HG03558 (cell line): ENCODE measurements around the gene DGKG.

Experiments
- ATAC-seq: cut with Tn5 transposase; IDR thresholded peaks from one replicate; pipeline ENCODE4 v1.9.1; 2021; ENCODE audit warnings: moderate number of reproducible peaks; ENCODE audit not compliant: unreplicated experiment; ENCODE audit errors: extremely low read depth

Gene DGKG

DNA sequence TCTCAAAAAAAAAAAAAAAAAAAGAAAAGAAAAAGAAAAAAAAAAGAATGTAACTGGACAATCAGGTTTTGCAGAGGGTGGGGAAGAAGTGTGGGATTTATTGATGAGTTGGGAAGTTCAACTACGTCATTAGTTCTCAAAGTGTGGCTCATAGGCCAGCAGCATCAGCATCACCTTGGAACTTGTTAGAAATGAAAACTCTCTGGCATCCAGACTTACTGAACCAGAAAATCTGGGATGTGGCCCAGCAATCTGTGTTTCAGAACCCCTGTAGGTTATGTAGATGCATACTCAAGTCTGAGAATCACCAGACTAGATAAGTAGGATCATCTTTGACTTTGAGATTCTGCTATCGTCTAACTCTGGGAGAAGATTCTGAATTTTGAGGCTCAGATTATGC, 207.4 kb downstream of the DGKG start:
- ATAC-seq = no peak

DNA sequence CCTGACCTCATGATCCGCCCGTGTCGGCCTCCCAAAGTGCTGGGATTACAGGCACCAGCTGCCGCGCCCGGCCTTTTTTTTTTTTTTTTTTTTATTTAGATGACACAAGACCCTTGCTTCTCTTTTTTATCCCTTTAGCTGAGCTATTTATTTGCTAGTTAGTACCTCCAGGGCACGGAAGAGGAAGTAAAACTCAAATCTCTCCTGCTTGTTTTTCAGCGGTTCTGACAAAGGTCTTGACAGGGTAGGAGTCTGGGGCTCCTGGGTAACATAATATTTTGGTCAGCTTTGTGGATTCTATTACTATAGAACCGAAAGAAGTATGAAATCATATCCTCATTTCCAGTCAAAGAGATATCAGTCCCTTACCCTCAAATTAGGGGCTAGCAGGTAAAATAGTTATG, 209.1 kb downstream of the DGKG start:
- ATAC-seq = peak; percentile 83

DNA sequence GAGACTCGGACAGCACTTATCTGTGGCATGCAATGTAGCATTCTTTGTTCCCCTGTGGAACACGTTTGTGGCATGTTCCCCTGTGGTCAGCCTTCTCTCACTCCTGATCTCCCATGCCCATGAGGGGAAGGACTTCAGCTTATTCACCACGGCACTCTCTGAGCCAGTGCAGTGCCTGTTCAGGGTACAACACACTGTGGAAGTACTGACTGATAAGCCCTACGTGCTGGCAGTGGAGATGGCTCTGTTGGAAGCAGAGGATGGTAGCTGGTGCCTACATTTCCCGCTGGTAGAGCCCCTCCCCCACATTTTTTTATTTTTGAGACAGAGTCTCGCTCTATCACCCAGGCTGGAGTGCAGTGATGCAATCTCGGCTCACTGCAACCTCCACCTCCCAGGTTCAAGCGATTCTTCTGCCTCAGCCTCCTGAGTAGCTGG, 209.7 kb downstream of the DGKG start:
- no peak for ATAC-seq

DNA sequence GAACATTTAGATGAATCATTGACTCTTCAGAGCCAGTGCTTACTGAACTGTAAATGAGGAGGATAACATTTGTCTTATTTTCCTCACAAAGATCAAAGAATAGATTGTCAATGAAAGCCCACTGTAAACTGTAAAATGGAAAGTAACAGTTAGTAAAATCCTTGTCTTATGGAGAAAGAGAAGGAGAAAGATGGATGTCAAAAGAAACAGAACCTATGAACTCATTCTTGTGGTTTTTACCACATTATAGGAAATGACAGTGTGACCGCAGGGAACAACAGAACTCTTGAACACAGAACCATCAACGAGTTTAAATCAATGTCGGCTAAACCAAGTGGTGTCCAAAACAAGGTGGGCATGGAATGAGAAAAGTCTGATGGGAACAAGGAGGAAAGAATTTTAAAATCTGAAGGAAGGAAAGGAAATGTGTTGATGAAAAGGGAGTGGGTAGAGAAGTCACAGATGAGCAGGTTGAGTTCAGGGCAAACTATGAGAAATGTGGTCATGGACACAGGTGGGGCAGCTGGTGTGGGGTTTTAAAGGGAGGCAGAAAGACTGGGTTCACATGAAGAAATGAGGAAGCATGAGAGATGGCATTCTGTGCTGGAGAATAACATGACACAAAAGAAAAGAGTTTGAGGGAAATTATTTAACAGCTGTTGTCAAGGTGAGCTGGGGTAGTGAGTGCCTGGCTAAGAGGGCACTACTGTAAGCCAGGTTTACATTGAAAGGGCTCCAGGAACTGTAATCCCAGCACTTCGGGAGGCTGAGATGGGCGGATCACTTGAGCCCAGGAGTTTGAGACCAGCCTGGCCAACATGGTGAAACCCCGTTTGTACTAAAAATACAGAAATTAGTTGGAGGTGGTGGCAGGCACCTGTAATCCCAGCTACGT, 210.7 kb downstream of the DGKG start:
- ATAC-seq = no peak

DNA sequence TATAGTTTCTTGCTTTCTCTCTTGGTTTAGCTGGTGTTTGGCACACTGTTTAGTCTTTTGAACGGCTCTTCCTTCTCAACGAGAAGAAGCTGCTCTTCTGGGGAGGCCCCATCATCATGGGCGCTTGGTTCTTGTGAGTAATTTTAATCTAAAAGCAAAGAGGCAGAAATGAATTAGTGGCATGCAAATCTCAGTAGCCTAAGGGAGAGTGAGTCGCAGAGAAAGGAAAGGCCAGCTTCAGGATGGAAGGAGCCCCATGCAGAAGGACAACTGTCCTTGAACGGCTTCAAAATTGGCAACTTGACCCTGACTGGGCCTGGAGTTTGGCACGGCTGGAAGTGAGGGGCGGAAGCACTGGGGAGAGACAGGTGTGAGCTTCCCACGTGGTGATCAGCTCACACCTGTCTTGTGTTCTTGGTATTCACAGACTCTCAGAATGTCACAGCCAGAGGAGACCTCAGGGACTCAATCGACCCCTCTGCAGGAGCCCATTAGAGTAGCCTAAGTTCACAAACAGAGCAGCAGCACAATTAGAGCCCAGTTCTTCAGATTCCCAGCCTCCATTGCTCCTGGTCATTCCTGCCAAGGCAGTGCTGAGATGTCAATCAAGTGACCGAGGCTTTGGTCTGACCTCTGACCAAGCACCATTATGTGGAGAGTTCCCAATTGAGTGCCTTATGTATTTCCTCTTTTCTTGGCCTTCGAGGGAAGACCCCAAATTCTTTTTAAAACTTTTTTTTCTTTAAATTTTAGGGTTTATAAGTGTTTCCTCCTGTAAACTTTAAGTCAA, 211.8 kb downstream of the DGKG start:
- ATAC-seq = no peak

DNA sequence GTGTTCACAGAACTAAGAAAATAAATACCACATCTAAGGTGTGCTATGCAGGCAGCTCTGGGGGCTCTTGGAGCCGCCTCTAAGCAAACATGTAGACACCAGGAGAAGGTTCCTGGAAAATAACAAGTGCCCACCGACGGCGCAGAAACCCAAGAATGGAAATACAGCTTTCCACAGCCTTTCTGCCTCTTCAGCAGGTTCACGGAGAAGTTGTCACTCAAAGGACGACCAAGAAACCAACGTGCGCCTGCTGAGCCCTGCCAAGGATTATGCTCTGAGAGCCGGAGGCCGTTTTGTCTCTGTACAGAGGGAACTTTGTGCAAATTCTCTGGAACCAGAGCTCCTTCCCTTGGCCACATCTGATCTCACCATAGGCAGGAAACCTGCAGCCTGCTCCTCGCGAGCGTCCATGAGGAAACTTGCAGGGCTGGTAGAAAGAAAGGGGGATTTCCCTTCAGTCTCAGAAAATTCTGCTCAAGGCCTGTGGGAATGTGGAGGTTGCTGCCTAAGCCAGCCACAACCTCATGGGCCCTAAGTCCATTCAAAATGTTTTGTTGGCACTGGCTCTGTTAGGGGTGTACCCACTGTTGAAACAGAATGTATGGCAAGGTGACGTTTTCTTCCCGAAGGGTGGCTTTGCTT, 212.6 kb downstream of the DGKG start:
- no peak for ATAC-seq

DNA sequence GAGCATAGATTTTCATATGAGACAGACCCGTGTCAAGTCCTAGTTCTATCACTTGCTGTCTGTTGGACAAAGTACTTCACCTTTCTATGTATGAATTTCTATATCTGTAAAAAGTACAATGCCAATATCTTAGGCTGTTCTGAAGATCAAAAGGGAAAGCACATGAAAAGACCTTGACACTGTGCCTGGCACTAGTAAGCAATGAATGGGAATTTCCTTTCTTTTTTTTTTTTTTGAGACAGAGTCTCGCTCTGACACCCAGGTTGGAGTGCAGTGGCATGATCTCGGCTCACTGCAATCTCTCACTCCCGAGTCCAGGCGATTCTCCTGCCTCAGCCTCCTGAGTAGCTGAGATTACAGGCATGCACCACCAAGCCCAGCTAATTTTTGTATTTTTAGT, 217.8 kb downstream of the DGKG start:
- ATAC-seq = no peak

DNA sequence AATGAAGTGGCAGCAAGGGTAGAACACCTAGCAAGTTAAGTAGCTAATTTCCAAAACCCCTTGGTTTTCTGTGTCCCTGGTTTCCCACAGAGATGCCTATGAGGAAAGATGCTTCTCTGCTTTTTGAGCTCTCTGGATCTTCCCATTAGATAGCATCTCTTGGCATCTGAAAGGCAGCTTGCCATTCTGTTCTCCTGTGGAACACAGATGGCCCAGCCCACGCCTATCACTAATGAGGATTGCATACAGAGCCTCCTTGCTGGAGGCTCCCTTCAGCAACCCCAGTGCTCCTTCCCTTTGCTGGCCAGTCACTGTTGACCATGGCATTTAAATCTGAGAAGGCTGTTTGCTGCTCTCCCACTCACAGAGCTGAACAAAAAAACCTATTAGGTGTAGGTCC, 218.8 kb downstream of the DGKG start:
- no peak for ATAC-seq

DNA sequence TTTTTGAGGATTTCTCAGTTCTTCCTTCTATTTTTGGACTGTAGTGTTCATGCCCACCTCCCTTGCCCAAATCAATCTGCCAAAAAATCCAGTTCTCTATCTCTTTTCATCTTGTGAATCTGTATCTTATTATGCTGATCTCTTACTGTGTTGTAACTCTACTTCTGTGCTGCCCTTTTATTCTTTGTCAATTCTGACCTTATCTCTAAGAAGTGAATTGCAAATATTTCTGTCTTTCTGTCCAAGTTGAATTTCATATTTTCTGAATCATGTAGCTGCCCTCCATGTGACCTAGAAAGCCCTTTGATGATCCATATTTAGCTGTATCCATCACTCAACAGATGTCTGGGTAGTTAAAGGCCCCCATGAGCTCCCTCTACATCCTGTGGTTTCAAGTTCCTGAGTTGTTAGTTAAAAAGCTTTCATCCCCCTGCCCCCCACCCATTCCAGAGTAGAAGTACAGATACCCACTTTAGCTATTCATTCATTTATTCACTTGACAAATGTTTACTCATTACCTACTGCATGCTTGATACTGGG, 219.6 kb downstream of the DGKG start:
- ATAC-seq = no peak

DNA sequence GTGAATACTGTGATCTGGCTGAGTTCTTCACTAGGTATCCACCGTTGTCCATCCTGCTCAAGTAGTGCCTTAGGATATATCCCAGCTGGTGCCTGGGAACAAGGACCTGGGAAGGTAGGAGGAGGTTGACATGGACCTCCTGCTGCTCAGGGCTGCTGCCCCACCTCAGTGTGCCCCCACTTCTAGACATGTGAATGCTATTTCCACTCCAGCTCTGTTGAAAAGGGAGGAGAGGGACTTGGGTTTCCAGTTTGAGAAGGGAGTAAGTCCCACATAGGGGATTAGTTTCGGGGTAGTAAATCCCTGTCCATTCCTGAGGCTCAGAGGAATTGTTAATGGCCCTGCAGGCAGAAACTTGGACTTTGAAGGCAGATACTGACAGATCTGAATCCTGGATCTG, 220.2 kb downstream of the DGKG start:
- no peak for ATAC-seq

DNA sequence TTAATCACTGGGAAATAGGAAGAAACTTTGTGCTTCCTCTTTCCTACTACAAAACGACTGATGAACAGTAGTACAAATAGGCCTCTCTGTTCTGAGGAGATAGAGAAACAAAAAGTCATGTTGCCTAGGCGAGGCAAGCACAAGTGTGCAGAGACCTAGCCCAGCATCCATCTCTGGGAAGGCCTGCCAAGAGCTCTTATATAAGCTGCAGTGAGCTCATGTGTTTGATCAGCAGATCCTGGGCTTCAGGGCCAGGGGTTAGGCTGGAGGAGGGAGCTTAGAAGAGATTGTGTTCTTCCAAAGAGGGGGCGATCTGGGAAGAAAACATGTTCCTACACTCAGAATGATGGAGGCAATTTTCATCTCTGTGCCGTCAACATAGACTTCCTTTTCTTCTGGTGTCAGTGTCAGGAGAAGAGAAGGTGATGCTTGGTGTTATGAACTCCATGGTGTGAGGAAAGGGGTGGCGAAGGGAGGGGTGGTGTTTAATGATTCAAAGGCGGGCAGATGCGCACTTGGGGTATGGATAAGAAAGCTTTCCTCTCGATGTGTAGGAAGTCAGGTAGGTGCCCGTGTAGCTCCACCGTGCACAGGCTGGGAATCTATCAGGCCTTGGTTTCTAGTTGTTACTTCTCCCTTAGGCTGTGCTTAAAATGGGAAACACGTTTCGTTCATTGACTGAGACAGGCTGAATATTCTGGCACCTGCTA, 223.6 kb downstream of the DGKG start:
- ATAC-seq = no peak

DNA sequence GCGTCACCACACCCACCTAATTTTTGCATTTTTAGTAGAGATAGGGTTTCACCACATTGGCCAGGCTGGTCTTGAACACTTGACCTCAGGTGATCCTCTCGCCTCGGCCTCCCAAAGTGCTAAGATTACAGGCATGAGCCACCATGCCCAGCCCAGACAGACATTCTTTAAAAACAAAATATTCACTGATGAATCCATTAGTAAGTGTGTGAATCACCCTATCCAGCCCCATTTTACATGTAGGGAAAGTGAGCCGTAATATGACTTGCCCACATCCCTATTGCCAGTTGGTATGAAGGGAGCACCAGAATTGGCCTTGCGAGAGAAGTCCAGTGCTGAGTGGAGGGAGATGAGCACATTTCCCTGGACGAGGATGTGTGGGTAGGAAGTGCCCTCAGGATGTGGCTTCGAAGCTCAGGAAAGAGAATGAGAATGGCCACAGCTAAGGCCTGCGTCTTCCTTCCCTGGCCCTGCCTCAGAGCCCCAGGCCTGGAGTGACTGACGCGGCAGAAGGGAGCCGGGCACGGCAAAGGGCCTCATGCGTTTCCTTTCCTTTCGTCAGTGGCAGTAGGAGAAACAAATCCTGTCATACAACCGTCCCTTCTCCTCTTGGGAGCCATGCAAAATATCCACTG, 224.9 kb downstream of the DGKG start:
- no peak for ATAC-seq

DNA sequence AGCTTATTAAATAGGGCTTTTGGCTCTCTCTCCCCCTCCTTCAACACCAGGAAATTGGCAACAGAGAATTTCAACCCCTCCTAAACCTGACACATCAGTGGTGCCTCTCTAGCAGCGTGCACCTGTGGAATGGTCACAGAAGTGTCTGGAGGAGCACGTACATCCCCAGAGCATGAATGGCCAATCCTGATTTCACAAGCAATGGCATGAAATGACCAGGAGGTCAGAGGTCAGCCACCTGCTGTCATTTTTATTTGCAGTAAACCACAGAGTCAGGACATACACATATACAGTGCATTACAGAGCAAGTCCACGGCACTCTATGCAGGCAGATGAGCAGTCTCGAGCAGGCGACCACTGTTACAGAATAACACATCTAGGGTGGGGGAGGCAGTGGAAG, 228.1 kb downstream of the DGKG start:
- ATAC-seq = no peak

DNA sequence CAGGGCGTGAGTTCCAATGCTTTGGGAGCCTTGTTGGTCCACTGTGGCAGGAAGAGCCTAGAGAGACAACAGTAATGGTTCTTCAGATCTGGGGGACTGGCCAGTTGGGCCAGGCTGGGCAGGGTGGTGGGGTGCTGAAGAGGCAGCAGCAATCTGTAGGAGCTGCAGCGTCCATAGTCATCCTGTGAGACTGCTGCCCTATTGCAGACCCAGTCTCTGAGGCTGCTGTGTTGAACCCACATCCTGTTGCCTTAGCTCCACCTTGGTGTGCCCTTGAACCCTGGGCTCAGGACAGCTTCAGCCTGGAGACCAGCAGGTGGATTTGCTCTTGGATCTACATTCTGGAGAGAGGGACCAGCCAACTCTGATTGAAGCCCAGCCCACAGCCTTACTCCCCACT, 229.5 kb downstream of the DGKG start:
- no peak for ATAC-seq

DNA sequence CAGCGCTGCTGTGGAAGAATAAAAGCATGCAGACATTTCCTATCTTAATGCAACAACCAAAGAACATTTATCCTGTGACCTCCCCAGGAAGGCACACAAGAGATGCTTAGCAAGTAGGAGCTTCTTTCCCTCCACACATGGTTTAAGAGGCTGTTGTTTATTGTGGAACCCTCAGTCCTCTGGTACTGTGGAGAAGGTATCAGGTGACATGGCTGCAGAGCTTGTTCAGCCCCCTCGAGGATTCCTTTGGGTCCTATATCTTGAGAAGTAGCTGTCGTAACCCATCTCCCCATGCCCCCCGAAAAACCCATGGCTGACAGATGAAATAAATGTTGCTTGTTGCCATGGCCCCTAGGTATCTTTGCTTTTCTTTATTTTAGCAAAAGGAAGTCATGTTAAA, 232.8 kb downstream of the DGKG start:
- ATAC-seq = no peak

DNA sequence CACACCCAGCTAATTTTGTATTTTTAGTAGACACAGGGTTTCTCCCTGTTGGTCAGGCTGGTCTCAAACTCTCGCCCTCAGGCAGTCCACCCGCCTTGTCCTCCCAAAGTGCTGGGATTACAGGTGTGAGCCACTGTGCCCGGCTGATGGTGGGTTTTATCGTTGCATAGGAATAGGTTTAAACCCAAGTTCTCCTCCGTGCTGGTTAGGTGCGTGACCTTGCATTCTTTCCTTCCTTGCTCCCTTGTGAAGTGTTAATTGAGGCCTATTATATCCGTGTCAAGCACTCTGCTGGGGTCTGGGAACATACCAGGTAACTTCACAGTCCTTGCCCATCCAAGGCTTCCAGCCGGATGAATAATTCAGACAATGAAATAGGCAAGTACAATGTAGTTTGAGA, 233.9 kb downstream of the DGKG start:
- ATAC-seq = no peak

DNA sequence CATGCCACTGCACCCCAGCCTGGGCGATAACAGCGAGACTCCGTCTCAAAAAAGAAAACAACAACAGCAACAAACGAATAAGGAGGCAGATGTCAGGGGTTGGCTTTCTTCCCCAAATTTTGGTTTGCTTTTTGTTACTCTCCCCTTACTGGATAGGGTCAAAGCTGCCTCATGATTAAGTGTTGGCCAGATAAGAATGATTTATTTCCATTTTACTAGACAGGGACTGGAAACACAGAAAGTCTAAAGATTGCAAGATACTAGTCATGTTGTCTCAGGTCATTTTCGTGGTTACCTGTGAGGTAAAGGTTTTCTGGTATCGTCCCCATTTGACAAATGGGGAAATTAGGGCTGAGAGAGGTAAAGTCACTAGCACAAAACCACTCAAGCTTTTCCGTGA, 234.6 kb downstream of the DGKG start:
- ATAC-seq = no peak

DNA sequence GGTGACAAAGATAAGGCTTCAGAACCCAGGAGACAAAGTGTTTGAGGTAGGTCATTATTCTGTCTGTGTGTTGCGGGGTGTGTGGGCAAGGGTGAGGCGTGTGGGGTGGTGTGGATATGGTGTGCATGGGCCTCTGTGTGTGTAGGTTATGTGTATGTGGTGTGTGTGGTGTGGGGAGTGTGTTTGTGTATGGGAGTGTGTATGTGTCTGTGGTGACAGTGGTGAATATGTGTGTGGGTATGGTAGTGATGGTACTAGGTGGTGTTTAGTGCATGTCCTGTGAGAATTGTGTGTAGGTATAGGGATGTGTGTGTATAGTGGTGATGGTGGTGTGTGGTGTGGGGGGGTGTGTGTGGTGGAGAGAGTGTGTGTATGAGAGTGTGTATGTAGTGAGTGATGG, 236.9 kb downstream of the DGKG start:
- ATAC-seq = no peak

DNA sequence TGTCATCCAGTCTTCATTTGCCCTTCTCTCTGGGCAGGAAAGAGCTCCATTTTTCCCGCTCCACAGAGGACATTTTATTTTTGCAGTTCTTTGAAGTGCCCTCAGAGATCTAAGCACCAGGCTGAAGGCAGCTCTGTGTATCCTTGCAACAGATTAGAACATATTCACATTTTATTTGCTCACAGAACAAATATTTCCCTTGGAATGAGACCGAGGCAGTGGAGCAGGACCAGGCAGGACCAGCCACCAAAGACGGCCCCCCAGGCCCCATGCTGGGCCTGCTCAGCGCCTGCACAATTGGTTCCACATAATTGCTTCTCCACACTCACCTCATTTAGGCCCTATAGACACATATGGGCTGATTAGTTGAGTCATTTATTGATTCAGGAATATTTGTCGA, 237.4 kb downstream of the DGKG start:
- ATAC-seq = no peak

DNA sequence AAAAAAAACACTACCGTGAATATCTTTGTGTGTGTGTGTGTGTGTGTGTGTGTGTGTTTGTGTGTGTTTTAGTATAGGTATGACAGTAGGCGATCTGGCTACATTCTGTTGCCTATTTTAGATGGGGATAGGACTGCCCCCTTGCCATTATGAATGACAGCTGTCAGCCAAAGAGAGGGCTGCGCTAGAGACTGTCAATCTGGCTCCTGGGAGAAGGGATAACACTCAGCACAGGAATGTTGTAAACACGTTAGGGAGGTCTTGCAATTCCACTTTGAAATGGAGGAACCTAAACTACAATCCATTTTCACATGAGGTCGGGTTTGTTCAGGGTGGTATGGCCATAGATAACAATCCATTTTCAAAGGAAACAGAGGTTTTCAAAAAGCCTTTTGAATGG, 239.0 kb downstream of the DGKG start:
- no peak for ATAC-seq
